Cardiac septum (tissue), 1 donor: ENCODE measurements around the gene CIB1. TPM values are rescaled to one million over a fixed set of nuclear protein-coding genes. Genes with fewer than 3 reads are reported as not detected.
A peak's percentile ranks its signal among the peaks of the same experiment; 100 is the strongest.

ENCODE experiments used
- DNase-seq: peaks from one replicate; pipeline ENCODE4 v3.0.0-alpha.2; 2020; ENCODE audit warnings: low spot score
- intact Hi-C: fragments of 100-400 bp; cut with DNase I; formaldehyde crosslinking; loops from one replicate; pipeline ENCODE4 v1.14.0; 2022
- total RNA-seq: library from RNA; stranded (reverse); fragmentation: NEBNext Ultra II Directional; extraction: Animal tissue kit (Norgen Biotek cat#: 25700); gene quantifications from one replicate; pipeline ENCODE4 v1.2.1, GENCODE V29; 2021
- donor health status: DM: no; HTN: no; CAD: no.

Gene CIB1
- total RNA-seq, 1 donor from 2014 or later, result 69.9 TPM

- no peak for DNase-seq
- intact Hi-C loops, result loop anchor here (10.0 kb wide), 1 partner anchor 329 kb away; the partner anchor contains the start of gene AP3S2
Measured at GRCh38 chr15:90223441-90224165, 10.1 kb downstream of the CIB1 start.

- DNase-seq, result no peak
- intact Hi-C loops, result loop anchor here (10.0 kb wide), 1 partner anchor 328 kb away; the partner anchor contains the start of gene AP3S2
Measured at GRCh38 chr15:90222547-90222946, 11.2 kb downstream of the CIB1 start.

GRCh38 chr15:90221246-90221900 lies 12.4 kb downstream of the CIB1 start:
- peak; percentile 82 for DNase-seq
- intact Hi-C loops, result loop anchor here (10.0 kb wide), 1 partner anchor 327 kb away; the partner anchor contains the start of gene AP3S2

GRCh38 chr15:90219421-90220141 lies 14.2 kb downstream of the CIB1 start:
- intact Hi-C loops, result loop anchor here (10.0 kb wide), 1 partner anchor 325 kb away; the partner anchor contains the start of gene AP3S2
- no peak for DNase-seq

- DNase-seq, result no peak
Measured at GRCh38 chr15:90217671-90218394, 15.9 kb downstream of the CIB1 start.

GRCh38 chr15:90214553-90215196 lies 19.1 kb downstream of the CIB1 start:
- DNase-seq, result peak; percentile 6
- intact Hi-C loops, result no loop called here

More at GRCh38 chr15:90217671-90218394, 15.9 kb downstream of the CIB1 start:
- intact Hi-C loops, result no loop called here

GRCh38 chr15:90213818-90214204 lies 19.9 kb downstream of the CIB1 start:
- intact Hi-C loops, result no loop called here
- no peak for DNase-seq

GRCh38 chr15:90213122-90213817 lies 20.5 kb downstream of the CIB1 start:
- no peak for DNase-seq
- intact Hi-C loops, result no loop called here

GRCh38 chr15:90212221-90213098 lies 21.3 kb downstream of the CIB1 start:
- DNase-seq, result no peak
- intact Hi-C loops, result no loop called here

- intact Hi-C loops, result no loop called here
- peak; percentile 82 for DNase-seq
Measured at GRCh38 chr15:90211440-90212143, 22.1 kb downstream of the CIB1 start.

GRCh38 chr15:90211009-90211408 lies 22.7 kb downstream of the CIB1 start:
- intact Hi-C loops, result no loop called here
- DNase-seq, result no peak

- intact Hi-C loops, result no loop called here
- DNase-seq, result no peak
Measured at GRCh38 chr15:90210593-90210992, 23.1 kb downstream of the CIB1 start.

- intact Hi-C loops, result no loop called here
- no peak for DNase-seq
Measured at GRCh38 chr15:90209591-90209990, 24.1 kb downstream of the CIB1 start.

- intact Hi-C loops, result no loop called here
- DNase-seq, result no peak
Measured at GRCh38 chr15:90208356-90208755, 25.4 kb downstream of the CIB1 start.

- intact Hi-C loops, result no loop called here
- peak; percentile 19 for DNase-seq
Measured at GRCh38 chr15:90207252-90207651, 26.5 kb downstream of the CIB1 start.

GRCh38 chr15:90205886-90206285 lies 27.9 kb downstream of the CIB1 start:
- intact Hi-C loops, result no loop called here
- no peak for DNase-seq
